ES-I3 (cell line): ENCODE measurements around the gene ALPK1.
"Not testable (repeated sequence)": the region's sequence is repeated elsewhere in the genome, so short reads cannot be mapped to it uniquely, and the experiment has no call there.

Source experiments
- H3K36me3 ChIP-seq: 2 replicates; pipeline ENCODE4 v1.6.1; 2013; ENCODE audit warnings: mild to moderate bottlenecking, low read length, control low read depth, moderate library complexity; ENCODE audit not compliant: insufficient read depth
- H3K4me1 ChIP-seq: 2 replicates; pipeline ENCODE4 v1.6.1; 2013; ENCODE audit warnings: mild to moderate bottlenecking, control low read depth, low read length; ENCODE audit not compliant: insufficient read depth
- H3K9ac ChIP-seq: 2 replicates; pipeline ENCODE4 v1.6.1; 2013; ENCODE audit warnings: low read depth, mild to moderate bottlenecking, low read length, moderate library complexity
- H3K9me3 ChIP-seq: 2 replicates; pipeline ENCODE4 v1.6.1; 2013; ENCODE audit warnings: mild to moderate bottlenecking, low read length, moderate library complexity; ENCODE audit not compliant: control insufficient read depth, insufficient read depth

Gene ALPK1

DNA sequence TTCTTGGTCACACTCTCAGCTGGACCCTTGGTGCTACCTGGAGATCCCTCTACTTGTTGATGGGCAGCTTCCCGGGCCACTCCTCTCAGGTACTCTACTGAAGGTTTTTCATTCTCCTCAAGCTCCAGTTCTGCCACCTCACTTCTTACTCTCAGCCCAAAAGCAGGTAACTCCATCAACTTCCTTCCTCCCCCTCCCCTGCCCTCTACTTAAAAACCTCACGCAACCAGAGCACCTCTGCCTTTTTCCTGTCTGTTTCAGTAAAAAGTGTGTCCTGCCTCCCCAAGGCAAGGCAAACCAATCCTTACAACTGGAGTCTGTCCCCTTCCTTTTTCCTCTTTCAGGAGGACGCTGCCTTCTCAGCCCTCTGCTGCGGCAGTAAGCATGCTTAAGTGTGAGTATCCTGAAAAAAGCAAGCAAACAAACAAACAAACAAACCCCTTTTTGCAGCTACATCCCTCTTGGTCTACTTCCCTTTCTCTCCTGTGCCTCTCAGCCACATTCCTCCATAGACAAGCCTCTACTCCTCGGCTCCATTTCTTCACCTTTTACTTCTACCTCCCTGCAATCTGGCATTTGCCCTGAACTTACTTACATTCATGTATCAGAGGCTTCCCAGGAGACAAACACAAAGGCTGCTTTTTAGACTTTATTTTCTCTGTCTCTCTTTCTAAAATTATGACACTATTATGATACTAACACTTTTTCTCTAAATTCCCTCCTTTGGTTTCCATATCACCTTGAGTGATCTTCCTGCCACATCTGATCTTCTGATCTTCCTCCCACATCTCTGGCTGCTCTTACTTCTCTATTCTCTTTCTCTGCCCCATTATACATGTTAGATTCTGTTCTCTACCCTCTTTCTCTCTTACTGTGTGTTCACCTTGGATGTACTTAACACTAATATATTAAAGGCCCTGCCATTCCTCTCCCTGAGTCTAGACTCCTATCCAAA, 5.4 kb downstream of the ALPK1 start:
- H3K9ac ChIP-seq = no peak overlapping the region
- H3K4me1 ChIP-seq = peaks cover 8% of the 10 kb centered on the region; the same call in 1 of the 2 replicates

DNA sequence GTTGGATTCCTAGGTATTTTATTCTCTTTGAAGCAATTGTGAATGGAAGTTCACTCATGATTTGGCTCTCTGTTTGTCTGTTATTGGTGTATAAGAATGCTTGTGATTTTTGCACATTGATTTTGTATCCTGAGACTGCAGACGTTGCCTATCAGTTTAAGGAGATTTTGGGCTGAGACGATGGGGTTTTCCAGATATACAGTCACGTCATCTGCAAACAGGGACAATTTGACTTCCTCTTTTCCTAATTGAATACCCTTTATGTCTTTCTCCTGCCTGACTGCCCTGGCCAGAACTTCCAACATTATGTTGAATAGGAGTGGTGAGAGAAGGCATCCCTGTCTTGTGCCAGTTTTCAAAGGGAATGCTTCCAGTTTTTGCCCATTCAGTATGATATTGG, 8.3 kb downstream of the ALPK1 start:
- not testable (repeated sequence) for H3K4me1 ChIP-seq, H3K9ac ChIP-seq, H3K36me3 ChIP-seq, H3K9me3 ChIP-seq

More for the DNA sequence above, 5.4 kb downstream of the ALPK1 start:
- no peaks in the 10 kb centered on the region for H3K9me3 ChIP-seq
- H3K36me3 ChIP-seq = no peaks in the 10 kb centered on the region

DNA sequence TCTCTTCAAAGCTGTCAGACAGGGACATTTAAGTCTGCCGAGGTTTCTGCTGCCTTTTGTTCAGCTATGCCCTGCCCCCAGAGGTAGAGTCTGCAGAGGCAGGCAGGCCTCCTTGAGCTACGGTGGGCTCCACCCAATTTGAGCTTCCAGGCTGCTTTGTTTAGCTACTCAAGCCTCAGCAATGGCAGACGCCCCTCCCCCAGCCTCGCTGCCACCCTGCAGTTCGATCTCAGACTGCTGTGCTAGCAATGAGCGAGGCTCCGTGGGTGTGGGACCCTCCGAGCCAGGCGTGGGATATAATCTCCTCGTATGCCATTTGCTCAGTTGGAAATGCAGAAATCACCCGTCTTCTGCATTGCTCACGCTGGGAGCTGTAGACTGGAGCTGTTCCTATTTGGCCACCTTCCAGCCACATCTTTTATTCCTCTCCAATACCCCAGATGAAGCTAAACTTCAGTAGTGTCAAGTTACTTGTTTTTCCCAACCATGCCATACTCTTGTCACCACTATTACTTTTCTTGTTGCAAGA, 12.2 kb downstream of the ALPK1 start:
- not testable (repeated sequence) for H3K36me3 ChIP-seq, H3K4me1 ChIP-seq, H3K9me3 ChIP-seq
- H3K9ac ChIP-seq = peak overlapping the region; percentile 34; the same call in 1 of the 2 replicates

DNA sequence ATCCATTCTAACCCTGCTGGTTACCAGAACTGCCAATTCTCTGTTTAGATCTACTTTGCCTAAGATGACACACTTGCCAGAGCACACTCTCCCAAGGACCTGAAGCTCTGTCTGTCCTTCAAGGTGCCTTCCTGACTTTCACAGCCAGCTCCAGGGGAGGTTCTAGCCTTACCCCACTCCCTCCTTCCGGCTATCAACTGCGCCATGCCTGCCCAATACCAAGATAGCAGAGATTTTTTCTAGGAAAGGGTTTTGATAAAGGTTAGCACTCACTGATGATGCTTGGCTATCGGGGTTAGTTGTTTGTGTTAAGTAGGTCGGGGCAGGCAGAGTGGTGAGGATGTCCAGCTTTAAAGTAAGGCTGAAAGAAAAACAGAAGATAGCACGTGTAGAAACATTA, 14.3 kb downstream of the ALPK1 start:
- no peak overlapping the region for H3K9ac ChIP-seq
- H3K9me3 ChIP-seq = no peaks in the 10 kb centered on the region
- no peaks in the 10 kb centered on the region for H3K4me1 ChIP-seq
- H3K36me3 ChIP-seq = no peaks in the 10 kb centered on the region

DNA sequence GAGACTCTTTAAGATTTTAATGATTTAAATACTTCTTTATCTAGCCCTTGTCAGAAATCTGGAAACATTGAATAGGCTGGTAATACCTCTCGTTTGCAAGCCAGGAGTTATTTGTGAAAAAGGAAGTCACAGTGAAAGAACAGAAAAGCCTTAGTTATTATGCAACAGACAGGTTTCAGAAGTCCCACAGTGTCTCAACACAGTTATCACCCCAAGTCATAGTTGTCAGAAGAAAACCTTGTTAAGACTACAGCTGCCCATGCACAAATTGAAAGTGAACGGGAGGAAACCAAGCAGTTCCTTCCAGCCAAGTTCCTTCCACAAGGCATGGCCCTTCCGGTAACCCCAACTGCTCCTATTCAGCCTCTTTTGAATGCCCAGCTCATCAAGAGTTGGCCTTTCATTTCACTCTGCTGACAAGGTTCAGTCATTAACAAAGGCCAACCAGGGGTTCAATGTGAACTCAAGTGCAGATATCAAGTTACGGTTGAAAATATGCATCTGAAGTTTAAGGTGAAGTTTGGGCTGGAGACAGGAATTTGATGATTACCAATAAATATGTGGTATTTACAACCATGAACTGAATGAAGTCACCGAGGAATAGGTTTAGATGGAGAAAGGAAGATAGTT, 15.6 kb downstream of the ALPK1 start:
- no peak overlapping the region for H3K9ac ChIP-seq
- H3K4me1 ChIP-seq = no peaks in the 10 kb centered on the region
- no peaks in the 10 kb centered on the region for H3K9me3 ChIP-seq
- H3K36me3 ChIP-seq = no peaks in the 10 kb centered on the region

DNA sequence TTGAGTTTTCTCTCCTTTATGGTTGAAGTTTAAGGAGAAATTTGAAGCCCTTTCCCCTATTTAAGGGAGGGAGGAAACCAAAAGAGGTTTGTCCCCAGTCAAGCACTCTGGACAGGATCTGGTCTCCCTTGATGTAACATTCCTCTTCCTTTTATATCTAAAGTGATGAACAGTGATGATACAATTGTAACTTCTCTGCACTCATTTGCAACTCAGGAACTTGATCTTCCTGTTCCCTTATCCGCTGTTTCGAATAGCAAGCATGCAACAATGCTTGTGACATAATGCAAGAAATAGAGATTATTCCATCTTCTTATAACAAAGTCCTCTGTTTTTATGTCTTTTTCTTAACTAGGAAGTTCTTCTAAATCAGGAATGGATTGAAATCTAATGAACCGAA, 18.3 kb downstream of the ALPK1 start:
- Histone ChIP-seq H3K9me3 (no peaks in the 10 kb centered on the region), H3K9ac (no peak overlapping the region), H3K36me3 (no peaks in the 10 kb centered on the region), H3K4me1 (no peaks in the 10 kb centered on the region)

DNA sequence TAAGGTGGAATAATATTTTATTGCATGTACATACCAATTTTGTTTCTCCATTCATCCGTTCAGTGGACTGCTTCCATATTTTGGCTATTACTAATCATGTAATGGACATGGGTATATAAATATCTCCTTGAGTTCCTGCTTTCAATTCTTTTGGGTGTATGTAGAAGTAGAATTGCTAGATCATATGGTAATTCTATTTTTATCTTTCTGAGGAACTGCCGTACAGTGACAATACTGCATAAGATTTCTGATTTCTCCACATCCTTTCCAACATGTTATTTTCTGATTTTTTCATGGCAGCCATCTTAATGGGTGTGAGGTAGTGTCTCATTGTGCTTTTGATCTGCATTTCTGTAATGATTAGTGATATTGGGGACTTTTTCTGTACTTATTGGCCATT, 19.2 kb downstream of the ALPK1 start:
- no peak overlapping the region for H3K9ac ChIP-seq
- H3K9me3 ChIP-seq = no peaks in the 10 kb centered on the region
- no peaks in the 10 kb centered on the region for H3K4me1 ChIP-seq
- no peaks in the 10 kb centered on the region for H3K36me3 ChIP-seq

DNA sequence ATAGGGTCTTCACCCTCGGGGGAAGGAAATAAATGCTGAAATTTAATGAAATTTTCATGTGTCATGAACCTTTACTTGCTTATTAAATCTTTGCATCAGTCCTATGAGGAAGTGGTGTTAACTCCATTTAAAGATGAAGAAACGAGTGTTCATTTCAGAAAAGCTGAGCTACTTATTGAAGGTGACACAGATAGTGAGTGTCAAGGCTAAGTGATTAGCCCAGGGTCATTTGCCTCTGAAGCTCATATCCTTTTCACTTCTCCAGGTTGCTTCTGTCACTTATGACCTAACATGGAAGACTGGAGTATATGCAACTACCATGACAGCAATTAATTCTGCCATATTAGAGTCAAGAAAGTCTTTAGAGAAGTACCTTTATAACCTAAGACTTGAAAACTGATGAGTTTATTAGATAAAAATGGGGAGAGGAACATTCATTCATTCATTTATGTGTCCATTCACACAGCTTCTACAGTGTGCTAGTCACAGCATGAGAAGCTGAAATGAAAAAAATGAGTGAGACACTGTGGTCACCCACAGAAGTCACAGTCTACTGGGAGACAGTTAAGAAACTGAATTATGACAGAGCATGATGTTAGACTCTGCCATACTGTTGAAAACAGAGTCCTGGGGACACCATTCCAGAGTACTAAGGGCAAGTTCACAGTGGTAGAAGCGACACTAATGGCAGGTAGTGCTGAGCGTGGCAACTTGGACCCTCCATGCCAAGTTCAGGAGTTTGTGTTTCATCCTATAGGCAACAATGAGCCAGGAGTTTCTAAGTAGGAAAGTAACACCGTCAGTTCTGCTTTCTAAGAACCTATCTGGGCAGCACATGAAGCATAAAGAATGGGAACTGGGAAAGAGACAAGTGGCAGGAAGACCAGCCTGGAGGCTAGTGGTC, 21.3 kb downstream of the ALPK1 start:
- H3K9me3 ChIP-seq = no peaks in the 10 kb centered on the region
- no peak overlapping the region for H3K9ac ChIP-seq
- 0 out of 2 replicates have a peak, but pooled peaks cover 4% of the 10 kb centered on the region for H3K4me1 ChIP-seq
- H3K36me3 ChIP-seq = no peaks in the 10 kb centered on the region

DNA sequence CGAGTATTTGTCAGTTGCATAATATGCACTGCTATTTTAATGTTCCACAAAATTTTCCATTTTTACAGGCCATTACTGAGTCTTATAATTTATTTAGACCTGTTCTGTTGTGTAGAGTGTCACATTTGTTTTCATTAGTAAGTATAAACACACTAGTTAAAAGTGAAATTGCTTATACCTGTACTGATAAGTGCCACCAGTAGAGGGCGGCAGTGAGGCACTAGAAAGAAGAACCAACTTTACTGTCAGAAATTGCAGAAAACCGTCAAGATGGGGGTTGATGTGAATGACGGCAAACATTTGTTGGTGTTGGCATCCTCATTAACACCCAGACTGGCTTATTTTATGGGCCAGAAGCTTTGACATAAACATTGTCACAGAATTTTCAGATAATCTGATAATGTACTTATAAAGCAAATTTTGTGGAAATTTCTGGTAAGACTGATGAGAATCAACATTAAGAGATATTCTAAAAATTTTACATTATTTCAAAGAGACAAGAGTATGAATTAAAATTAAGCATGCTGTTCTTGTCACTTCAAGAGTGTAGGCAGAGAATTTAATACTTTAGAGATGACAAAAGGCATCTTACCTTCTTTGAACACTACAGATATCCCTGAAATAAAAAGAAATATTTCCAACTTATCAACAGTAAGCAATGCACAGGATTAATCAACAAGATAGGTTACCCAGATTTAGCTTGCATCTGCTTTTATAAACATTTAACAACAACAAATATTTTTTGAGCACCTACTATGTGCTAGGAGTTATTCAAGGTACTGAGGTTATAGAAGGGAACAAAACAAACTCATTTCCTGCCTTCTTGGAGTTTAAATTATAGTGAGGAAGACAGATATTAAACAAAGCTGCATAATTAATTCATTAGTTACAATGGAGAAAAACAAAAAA, 24.9 kb downstream of the ALPK1 start:
- H3K9me3 ChIP-seq = no peaks in the 10 kb centered on the region
- no peaks in the 10 kb centered on the region for H3K36me3 ChIP-seq
- no peak overlapping the region for H3K9ac ChIP-seq
- H3K4me1 ChIP-seq = 0 out of 2 replicates have a peak, but pooled peaks cover 4% of the 10 kb centered on the region

DNA sequence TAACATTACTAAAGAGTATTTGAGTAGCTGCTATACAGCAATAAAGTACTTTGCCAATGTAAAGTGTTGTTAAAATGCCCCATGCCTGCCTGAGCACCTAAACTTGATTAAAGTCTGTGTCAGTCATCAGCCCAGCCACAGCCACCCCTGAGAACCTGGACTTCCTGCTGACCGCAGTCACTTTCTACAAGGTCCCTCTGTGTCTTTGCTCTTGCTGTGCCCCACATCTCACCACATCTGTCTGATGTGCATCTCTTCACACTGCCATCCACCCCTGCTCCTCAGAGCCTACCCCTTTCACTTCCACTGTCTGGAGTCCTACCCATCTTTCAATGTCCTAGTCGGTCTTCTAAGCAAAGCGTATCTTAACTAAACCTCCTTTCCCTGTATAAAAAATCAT, 25.7 kb downstream of the ALPK1 start:
- 0 out of 2 replicates have a peak, but pooled peaks cover 4% of the 10 kb centered on the region for H3K4me1 ChIP-seq
- H3K36me3 ChIP-seq = no peaks in the 10 kb centered on the region
- H3K9ac ChIP-seq = no peak overlapping the region
- H3K9me3 ChIP-seq = no peaks in the 10 kb centered on the region

DNA sequence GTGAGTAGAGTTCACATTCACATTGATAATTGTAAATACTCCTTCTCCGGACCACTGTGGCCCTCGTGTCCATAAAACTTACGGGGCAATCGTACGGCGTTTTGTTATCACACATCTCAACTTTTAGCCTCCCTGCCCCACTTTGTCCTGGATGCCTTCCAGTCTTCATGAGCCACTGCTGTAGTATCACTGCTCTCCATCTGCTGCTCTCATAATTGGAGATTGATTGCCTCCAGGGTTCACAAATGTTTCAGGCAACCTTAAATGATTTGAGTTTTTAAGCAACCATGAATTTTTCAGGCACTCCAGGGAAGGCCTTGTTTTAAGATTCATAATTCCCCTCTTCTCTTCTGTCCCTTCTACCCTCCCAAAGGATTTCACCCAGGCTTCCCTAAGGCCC, 28.4 kb downstream of the ALPK1 start:
- H3K36me3 ChIP-seq = no peaks in the 10 kb centered on the region
- H3K4me1 ChIP-seq = 0 out of 2 replicates have a peak, but pooled peaks cover 4% of the 10 kb centered on the region
- no peaks in the 10 kb centered on the region for H3K9me3 ChIP-seq
- no peak overlapping the region for H3K9ac ChIP-seq

DNA sequence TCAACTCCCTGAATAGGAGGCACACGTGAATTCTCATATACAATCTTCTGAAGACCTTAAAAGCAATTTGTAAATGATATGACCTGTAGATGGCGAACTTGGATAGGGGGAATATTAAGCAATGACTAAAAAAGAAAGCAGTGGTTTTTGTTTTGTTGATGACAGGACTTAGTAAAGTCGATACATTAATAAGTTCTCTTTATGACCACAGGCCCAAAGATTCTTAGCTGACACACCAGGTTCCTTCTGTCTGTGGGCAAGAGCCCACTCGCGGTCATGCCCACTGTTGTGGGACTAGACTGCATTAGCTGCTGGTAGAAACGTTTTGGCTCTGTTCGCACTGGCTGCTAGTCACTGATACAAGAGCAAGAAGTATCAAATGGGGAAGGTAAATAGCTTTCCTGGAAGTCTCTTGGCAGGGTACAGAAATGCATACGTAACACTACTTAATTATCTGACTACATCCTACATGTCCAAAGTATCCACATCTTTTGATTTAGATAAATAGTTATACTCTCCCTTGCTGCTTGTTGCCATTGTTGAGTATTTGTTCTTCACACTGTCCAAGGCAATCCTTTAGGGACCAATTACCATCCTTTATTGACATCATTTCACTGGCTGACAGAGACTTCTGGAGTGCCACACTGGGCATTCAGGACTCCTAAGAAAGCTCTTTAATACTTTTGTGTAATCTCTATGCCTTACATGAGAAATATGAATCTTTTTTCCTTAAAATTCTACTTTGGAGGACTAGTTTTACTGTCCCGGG, 31.0 kb downstream of the ALPK1 start:
- 0 out of 2 replicates have a peak, but pooled peaks cover under 1% of the 10 kb centered on the region for H3K4me1 ChIP-seq
- no peaks in the 10 kb centered on the region for H3K36me3 ChIP-seq
- no peak overlapping the region for H3K9ac ChIP-seq
- no peaks in the 10 kb centered on the region for H3K9me3 ChIP-seq

DNA sequence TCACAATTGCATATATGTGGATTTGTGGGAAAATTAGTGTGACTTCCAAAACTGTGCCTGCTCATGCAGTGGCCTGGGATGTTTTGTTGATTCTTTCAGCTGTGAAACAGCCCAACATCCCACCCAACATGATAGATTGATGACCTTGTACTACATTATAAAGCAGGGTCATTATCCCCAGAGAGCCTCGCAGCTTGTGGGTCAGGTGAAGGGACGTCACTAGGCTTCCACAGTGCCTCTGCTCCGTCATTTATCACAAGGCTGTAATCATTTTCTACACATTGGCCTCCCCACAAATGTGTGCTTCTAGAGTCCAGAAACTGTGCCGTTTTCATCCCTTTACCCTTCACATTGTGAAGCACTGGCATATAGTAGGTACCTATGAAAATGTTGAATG, 31.6 kb downstream of the ALPK1 start:
- Histone ChIP-seq H3K36me3 (no peaks in the 10 kb centered on the region), H3K9ac (no peak overlapping the region), H3K9me3 (no peaks in the 10 kb centered on the region), H3K4me1 (no peaks in the 10 kb centered on the region)
